Calu3 (cell line): ENCODE results near the gene SLC66A2. TPM values are rescaled to one million over a fixed set of nuclear protein-coding genes. Genes with fewer than 3 reads are reported as not detected.

Experiments used
- BruUV-seq: library from RNA; stranded (reverse); fragments of 400-500 nt; replicated peaks from 2 replicates; lab custom pipeline; 2021; lab: Mats Ljungman, UMichigan
- CTCF ChIA-PET: fragments of 300-600 bp; sonication (Branson Sonifier 250); formaldehyde crosslinking; loops from one replicate; lab custom pipeline; 2022; ENCODE audit warnings: antibody characterized with exemption; lab: Charles Lee
- DNase-seq: peaks from one replicate; pipeline ENCODE4 v3.0.0; 2022
- H3K27ac Mint-ChIP-seq: one replicate; pipeline ENCODE4 v1.8.0; 2022; ENCODE audit warnings: mixed read lengths; ENCODE audit not compliant: unreplicated experiment
- H3K27me3 Mint-ChIP-seq: one replicate; pipeline ENCODE4 v1.8.0; 2022; ENCODE audit warnings: mixed read lengths; ENCODE audit not compliant: unreplicated experiment
- H3K36me3 Mint-ChIP-seq: one replicate; pipeline ENCODE4 v1.8.0; 2022; ENCODE audit warnings: mild to moderate bottlenecking, moderate library complexity, mixed read lengths; ENCODE audit not compliant: insufficient read depth, unreplicated experiment
- H3K4me1 Mint-ChIP-seq: one replicate; pipeline ENCODE4 v1.8.0; 2022; ENCODE audit warnings: mild to moderate bottlenecking, low read depth, mixed read lengths; ENCODE audit not compliant: unreplicated experiment
- H3K4me3 Mint-ChIP-seq: one replicate; pipeline ENCODE4 v1.8.0; 2022; ENCODE audit warnings: mild to moderate bottlenecking, low read depth, moderate library complexity, mixed read lengths; ENCODE audit not compliant: unreplicated experiment
- H3K9me3 Mint-ChIP-seq: one replicate; pipeline ENCODE4 v1.8.0; 2022; ENCODE audit warnings: low read depth, mixed read lengths; ENCODE audit not compliant: unreplicated experiment
- CTCF ChIP-seq: fragments of 200-600 bp; IDR thresholded peaks from one replicate; pipeline ENCODE4 v1.8.0; 2022; ENCODE audit warnings: antibody characterized with exemption; ENCODE audit not compliant: unreplicated experiment
- intact Hi-C: fragments of 100-400 bp; cut with micrococcal nuclease; formaldehyde crosslinking; loops from one replicate; pipeline ENCODE4 v1.10.0; 2022; ENCODE audit not compliant: unreplicated experiment
- total RNA-seq: library from RNA; stranded (reverse); gene quantifications from 2 replicates; pipeline ENCODE4 v1.2.3, GENCODE V29; 2022

SLC66A2 gene
- total RNA-seq, 1 experiment from 2014 or later, result 19.5 TPM

- intact Hi-C loops, result no loop called here
- Mint-ChIP-seq H3K4me3 (no peak overlapping the region), H3K27me3 (no peaks in the 10 kb centered on the region), H3K4me1 (no peaks in the 10 kb centered on the region), H3K9me3 (no peaks in the 10 kb centered on the region), H3K36me3 (peaks cover 27% of the 10 kb centered on the region), H3K27ac (no peak overlapping the region)
- no TSS peak for BruUV-seq
- DNase-seq, result no peak
- CTCF ChIA-PET, result no interaction called here
- no peak for TF ChIP-seq CTCF
These were observed 23.6 kb upstream of the SLC66A2 start for GRCh38 chr18:79975043-79975442.

GRCh38 chr18:79974025-79974654 is 22.7 kb upstream of the SLC66A2 start:
- CTCF ChIA-PET, result no interaction called here
- Mint-ChIP-seq H3K4me1 (no peaks in the 10 kb centered on the region), H3K27ac (no peak overlapping the region), H3K9me3 (no peaks in the 10 kb centered on the region), H3K36me3 (peaks cover 29% of the 10 kb centered on the region), H3K27me3 (no peaks in the 10 kb centered on the region), H3K4me3 (no peak overlapping the region)
- BruUV-seq, result no TSS peak
- DNase-seq, result no peak
- intact Hi-C loops, result no loop called here
- TF ChIP-seq CTCF, result no peak

GRCh38 chr18:79973517-79973916 is 22.1 kb upstream of the SLC66A2 start:
- no peak for DNase-seq
- no peak overlapping the region for H3K27ac Mint-ChIP-seq
- intact Hi-C loops, result no loop called here
- BruUV-seq, result no TSS peak
- H3K4me1 Mint-ChIP-seq, result no peaks in the 10 kb centered on the region
- H3K4me3 Mint-ChIP-seq, result no peak overlapping the region
- H3K27me3 Mint-ChIP-seq, result no peaks in the 10 kb centered on the region
- no peak for TF ChIP-seq CTCF
- CTCF ChIA-PET, result no interaction called here
- peaks cover 29% of the 10 kb centered on the region for H3K36me3 Mint-ChIP-seq
- no peaks in the 10 kb centered on the region for H3K9me3 Mint-ChIP-seq

- Mint-ChIP-seq H3K36me3 (peaks cover 31% of the 10 kb centered on the region), H3K27me3 (no peaks in the 10 kb centered on the region), H3K4me3 (no peak overlapping the region), H3K27ac (no peak overlapping the region), H3K9me3 (no peaks in the 10 kb centered on the region), H3K4me1 (no peaks in the 10 kb centered on the region)
- no TSS peak for BruUV-seq
- CTCF ChIA-PET, result no interaction called here
- intact Hi-C loops, result no loop called here
- DNase-seq, result no peak
- no peak for TF ChIP-seq CTCF
These were observed 21.3 kb upstream of the SLC66A2 start for GRCh38 chr18:79972720-79973119.
